Fibroblast of mammary gland (primary cell): ENCODE measurements around the gene TFEB.

Experiments used
- DNase-seq: peaks from one replicate; pipeline ENCODE4 v3.0.0-alpha.2; 2010; ENCODE audit warnings: low read depth
- H3K4me3 ChIP-seq: 2 replicates; pipeline ENCODE4 v1.5.1; 2011; ENCODE audit warnings: low read depth, mild to moderate bottlenecking, low read length, moderate library complexity; ENCODE audit not compliant: control insufficient read depth
- CTCF ChIP-seq: conservative IDR thresholded peaks from 2 replicates; pipeline ENCODE4 v1.5.1; 2011; ENCODE audit warnings: low read depth, low read length, inconsistent platforms; ENCODE audit not compliant: control insufficient read depth, insufficient read depth

TFEB gene

GRCh38 chr6:41678511-41679084, 56.8 kb downstream of the TFEB start:
- DNase-seq: no peak
- no peak overlapping the region for H3K4me3 ChIP-seq
- TF ChIP-seq CTCF: no peak

GRCh38 chr6:41677124-41677921, 58.1 kb downstream of the TFEB start:
- TF ChIP-seq CTCF: no peak
- DNase-seq: no peak
- H3K4me3 ChIP-seq: no peak overlapping the region

DNA sequence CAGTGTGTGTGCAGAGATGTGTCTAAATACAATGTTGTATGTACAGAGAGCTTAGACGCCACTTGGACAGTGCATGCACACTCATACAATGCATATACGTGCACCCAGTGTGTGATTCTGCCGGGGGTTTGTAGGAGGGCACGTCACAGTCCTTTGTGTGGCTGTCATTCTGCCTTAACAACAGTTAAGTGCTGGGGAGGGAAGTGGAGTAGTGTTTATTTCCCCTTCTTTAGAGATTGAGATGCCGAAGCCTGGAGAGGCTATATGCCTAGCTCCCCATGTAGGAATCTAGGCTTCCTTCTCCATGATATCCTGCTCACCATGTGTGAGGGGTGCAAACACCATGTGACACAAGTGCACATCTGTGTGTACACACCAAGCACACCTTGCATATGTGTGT, 59.0 kb downstream of the TFEB start:
- TF ChIP-seq CTCF: no peak
- no peak for DNase-seq
- H3K4me3 ChIP-seq: no peak overlapping the region

DNA sequence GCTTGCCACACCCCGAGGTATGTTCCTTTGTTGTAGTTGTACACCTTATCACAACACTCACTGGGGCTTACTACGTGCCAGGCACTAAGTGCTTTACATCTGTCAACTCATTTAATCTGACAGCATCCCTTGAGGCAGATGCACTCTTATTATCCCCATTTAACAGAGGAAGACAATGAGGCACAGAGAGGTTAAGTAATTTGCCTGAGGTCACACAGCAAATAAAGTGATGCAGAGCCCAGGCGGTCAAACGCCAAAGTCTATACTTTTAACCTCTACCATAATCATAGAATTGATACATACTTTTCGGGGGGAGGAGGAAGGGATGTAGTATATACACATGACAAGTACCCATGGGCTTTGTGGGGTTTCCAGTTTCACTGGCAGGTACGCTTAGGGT, 59.4 kb downstream of the TFEB start:
- no peak overlapping the region for H3K4me3 ChIP-seq
- no peak for TF ChIP-seq CTCF
- DNase-seq: no peak

- no peak for DNase-seq
- no peak for TF ChIP-seq CTCF
- H3K4me3 ChIP-seq: no peak overlapping the region
These were observed 60.1 kb downstream of the TFEB start for GRCh38 chr6:41675176-41675775.

DNA sequence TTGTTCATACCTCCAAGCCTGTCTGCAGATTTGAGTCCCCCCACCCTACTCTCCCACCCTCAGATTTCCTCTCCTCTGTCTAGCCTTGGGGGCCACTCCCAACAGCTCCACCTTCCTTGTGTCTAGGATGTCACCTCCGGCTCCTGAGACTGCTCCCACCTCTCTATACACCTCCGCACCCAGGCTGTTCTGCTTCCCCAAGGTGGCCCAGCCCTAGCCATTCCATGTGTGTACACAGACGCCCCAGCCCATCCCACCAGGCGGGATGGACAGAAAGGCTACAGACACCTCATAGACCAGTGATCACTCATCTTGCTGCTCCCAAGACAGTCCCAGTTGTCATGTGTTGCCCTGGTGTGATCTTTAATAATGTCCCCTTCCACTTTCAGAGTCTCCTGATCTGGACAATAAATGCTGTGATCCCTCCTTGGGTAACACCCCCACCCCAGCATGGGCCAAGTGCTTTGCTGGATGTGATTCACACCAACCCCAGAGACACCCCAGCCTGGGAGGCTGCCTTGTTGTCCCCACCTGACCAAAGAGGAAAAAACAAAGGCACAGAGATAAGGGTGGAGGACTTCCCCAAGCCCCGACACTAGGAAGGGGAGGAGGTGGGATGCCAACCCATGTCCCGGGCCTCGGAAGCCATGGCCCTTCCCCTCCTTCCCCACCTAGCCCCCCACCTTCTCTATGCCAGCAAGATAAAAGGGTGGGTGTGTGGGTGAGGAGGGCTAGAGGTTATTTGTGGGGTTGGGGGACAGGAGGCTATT, 61.0 kb downstream of the TFEB start:
- no peak for DNase-seq
- no peak overlapping the region for H3K4me3 ChIP-seq
- TF ChIP-seq CTCF: no peak
